GM12892 (cell line): ENCODE data around the gene LINC00237.

ENCODE experiments used
- POLR2A ChIP-seq: IDR thresholded peaks from 2 replicates; pipeline ENCODE4 v1.6.1; 2011; ENCODE audit warnings: low read depth, low read length, control low read depth
- POLR2AphosphoS5 ChIP-seq: IDR thresholded peaks from 2 replicates; pipeline ENCODE4 v1.6.1; 2011; ENCODE audit warnings: low read depth, low read length, control low read depth
- TAF1 ChIP-seq: IDR thresholded peaks from 2 replicates; pipeline ENCODE4 v1.6.1; 2011; ENCODE audit warnings: low read depth, mild to moderate bottlenecking, control low read depth, low read length, borderline replicate concordance

GRCh38 chr20:21076073-21076472, 30.1 kb downstream of the LINC00237 start:
- TF ChIP-seq POLR2A, result no peak
- TF ChIP-seq POLR2AphosphoS5, result no peak
- TF ChIP-seq TAF1, result no peak
